GM23338 (cell line): Measurements from ENCODE around the gene JAKMIP1. TPM values are rescaled to one million over a fixed set of nuclear protein-coding genes. Genes with fewer than 3 reads are reported as not detected.

Experiments used
- ATAC-seq: fragments of 200-7000 bp; cut with Tn5 transposase; 3 replicates; pipeline ENCODE4 v1.9.1; 2020
- DNase-seq: peaks from one replicate; pipeline ENCODE4 v3.0.0-alpha.2; 2015; ENCODE audit warnings: low spot score
- H2AFZ ChIP-seq: fragments of 200-600 bp; sonication (generic); 2 replicates; pipeline ENCODE4 v1.8.0; 2016; ENCODE audit warnings: antibody characterized with exemption, mild to moderate bottlenecking, moderate library complexity
- H3F3A ChIP-seq: fragments of 200-600 bp; sonication (generic); replicated peaks from 2 replicates; pipeline ENCODE4 v1.8.0; 2017; ENCODE audit warnings: antibody characterized with exemption, mixed run types, low read depth
- H3K27ac ChIP-seq: fragments of 200-600 bp; sonication (generic); 2 replicates; pipeline ENCODE4 v1.6.1; 2016; ENCODE audit warnings: low read depth
- H3K27me3 ChIP-seq: fragments of 200-600 bp; sonication (generic); 2 replicates; pipeline ENCODE4 v1.8.0; 2016; ENCODE audit warnings: mild to moderate bottlenecking, mixed run types, moderate library complexity; ENCODE audit not compliant: insufficient read depth
- H3K36me3 ChIP-seq: fragments of 200-600 bp; sonication (generic); 2 replicates; pipeline ENCODE4 v1.8.0; 2016; ENCODE audit warnings: mild to moderate bottlenecking; ENCODE audit not compliant: insufficient read depth
- H3K4me1 ChIP-seq: fragments of 200-600 bp; sonication (generic); 2 replicates; pipeline ENCODE4 v1.8.0; 2016; ENCODE audit warnings: mild to moderate bottlenecking, moderate library complexity; ENCODE audit not compliant: insufficient read depth
- H3K4me2 ChIP-seq: fragments of 200-600 bp; sonication (generic); 2 replicates; pipeline ENCODE4 v1.7.1; 2017; ENCODE audit warnings: mixed run types
- H3K4me3 ChIP-seq: fragments of 200-600 bp; sonication (generic); 2 replicates; pipeline ENCODE4 v1.6.1; 2016; ENCODE audit warnings: mixed run types
- H3K79me2 ChIP-seq: fragments of 200-600 bp; sonication (generic); replicated peaks from 2 replicates; pipeline ENCODE4 v1.8.0; 2017; ENCODE audit warnings: mild to moderate bottlenecking; ENCODE audit not compliant: insufficient read depth
- H3K9me2 ChIP-seq: fragments of 200-600 bp; sonication (generic); 2 replicates; pipeline ENCODE4 v1.8.0; 2017; ENCODE audit not compliant: insufficient read depth
- H4K20me1 ChIP-seq: fragments of 200-600 bp; sonication (generic); replicated peaks from 2 replicates; pipeline ENCODE4 v1.8.0; 2017; ENCODE audit warnings: mild to moderate bottlenecking; ENCODE audit not compliant: insufficient read depth
- H3K27ac Mint-ChIP-seq: 2 replicates; pipeline ENCODE4 v1.8.0; 2020; ENCODE audit warnings: inconsistent platforms, mild to moderate bottlenecking, moderate library complexity, mixed read lengths
- H3K27me3 Mint-ChIP-seq: 3 replicates; pipeline ENCODE4 v1.8.0; 2022; ENCODE audit warnings: low read depth, mild to moderate bottlenecking, moderate library complexity, mixed read lengths, inconsistent platforms; ENCODE audit not compliant: insufficient read depth, poor library complexity
- H3K36me3 Mint-ChIP-seq: 3 replicates; pipeline ENCODE4 v1.8.0; 2021; ENCODE audit warnings: low read depth, mild to moderate bottlenecking, inconsistent platforms, moderate library complexity, mixed read lengths
- H3K4me1 Mint-ChIP-seq: 3 replicates; pipeline ENCODE4 v1.8.0; 2020; ENCODE audit warnings: mild to moderate bottlenecking, inconsistent platforms, mixed read lengths
- H3K4me3 Mint-ChIP-seq: 3 replicates; pipeline ENCODE4 v1.8.0; 2021; ENCODE audit warnings: moderate library complexity, mild to moderate bottlenecking, inconsistent platforms, mixed read lengths
- H3K9me3 Mint-ChIP-seq: 3 replicates; pipeline ENCODE4 v1.8.0; 2020; ENCODE audit warnings: moderate library complexity, mild to moderate bottlenecking, inconsistent platforms, mixed read lengths
- ZNF331 ChIP-seq: fragments of 250-450 bp; sonication (Bioruptor Pico); IDR thresholded peaks from 2 replicates; pipeline ENCODE4 v1.5.0; 2020; ENCODE audit warnings: low read depth, mild to moderate bottlenecking, moderate library complexity
- polyA plus RNA-seq: library from polyadenylated mRNA; unstranded; fragments of >200 nt; fragmentation: Nextera tagmentation; extraction: Ambion mirVana; gene quantifications from 2 replicates; pipeline ENCODE4 v1.2.1, GENCODE V29; 2016
- total RNA-seq: library from RNA; depleted of rRNA; stranded (reverse); fragments of >200 nt; shearing (Covaris generic); gene quantifications from 2 replicates; pipeline ENCODE4 v1.2.3, GENCODE V29; 2014
- TF ChIP-seq, protein P1 (sequence below): fragments of 250-450 bp; sonication (Bioruptor Pico); IDR thresholded peaks from 2 replicates; pipeline ENCODE4 v1.5.0; 2020; ENCODE audit warnings: mild to moderate bottlenecking, moderate library complexity

The JAKMIP1 gene
- total and polyA plus RNA-seq, 2 experiments from 2014 or later, result 4.6 to 5.1 TPM

DNA sequence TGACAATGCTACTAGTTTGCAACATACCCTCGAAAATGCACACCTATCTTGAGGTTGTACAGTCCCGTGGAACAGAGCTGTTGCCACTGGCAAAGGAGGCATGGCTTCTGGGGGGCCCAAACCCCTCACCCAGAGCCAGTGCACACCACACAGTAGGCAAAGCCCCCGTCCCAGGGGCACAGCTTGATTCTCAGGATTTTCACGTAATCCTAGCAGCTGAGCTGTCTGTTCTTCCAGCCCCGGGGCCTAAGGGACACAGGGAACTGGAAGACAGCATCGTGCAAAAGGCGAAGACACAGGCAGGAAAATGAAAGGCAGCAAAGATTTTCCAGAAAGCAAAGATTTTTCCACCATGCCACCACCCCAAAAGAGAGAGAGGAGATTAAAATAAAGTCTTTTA lies 77.2 kb downstream of the JAKMIP1 start:
- no peaks in the 10 kb centered on the region for H3K9me2 ChIP-seq
- no peaks in the 10 kb centered on the region for H3K36me3 Mint-ChIP-seq

More for the DNA sequence above, 77.2 kb downstream of the JAKMIP1 start:
- H3K4me3 ChIP-seq, result no peak overlapping the region
- TF ChIP-seq ZNF331, result no peak
- TF ChIP-seq, protein P1, sequence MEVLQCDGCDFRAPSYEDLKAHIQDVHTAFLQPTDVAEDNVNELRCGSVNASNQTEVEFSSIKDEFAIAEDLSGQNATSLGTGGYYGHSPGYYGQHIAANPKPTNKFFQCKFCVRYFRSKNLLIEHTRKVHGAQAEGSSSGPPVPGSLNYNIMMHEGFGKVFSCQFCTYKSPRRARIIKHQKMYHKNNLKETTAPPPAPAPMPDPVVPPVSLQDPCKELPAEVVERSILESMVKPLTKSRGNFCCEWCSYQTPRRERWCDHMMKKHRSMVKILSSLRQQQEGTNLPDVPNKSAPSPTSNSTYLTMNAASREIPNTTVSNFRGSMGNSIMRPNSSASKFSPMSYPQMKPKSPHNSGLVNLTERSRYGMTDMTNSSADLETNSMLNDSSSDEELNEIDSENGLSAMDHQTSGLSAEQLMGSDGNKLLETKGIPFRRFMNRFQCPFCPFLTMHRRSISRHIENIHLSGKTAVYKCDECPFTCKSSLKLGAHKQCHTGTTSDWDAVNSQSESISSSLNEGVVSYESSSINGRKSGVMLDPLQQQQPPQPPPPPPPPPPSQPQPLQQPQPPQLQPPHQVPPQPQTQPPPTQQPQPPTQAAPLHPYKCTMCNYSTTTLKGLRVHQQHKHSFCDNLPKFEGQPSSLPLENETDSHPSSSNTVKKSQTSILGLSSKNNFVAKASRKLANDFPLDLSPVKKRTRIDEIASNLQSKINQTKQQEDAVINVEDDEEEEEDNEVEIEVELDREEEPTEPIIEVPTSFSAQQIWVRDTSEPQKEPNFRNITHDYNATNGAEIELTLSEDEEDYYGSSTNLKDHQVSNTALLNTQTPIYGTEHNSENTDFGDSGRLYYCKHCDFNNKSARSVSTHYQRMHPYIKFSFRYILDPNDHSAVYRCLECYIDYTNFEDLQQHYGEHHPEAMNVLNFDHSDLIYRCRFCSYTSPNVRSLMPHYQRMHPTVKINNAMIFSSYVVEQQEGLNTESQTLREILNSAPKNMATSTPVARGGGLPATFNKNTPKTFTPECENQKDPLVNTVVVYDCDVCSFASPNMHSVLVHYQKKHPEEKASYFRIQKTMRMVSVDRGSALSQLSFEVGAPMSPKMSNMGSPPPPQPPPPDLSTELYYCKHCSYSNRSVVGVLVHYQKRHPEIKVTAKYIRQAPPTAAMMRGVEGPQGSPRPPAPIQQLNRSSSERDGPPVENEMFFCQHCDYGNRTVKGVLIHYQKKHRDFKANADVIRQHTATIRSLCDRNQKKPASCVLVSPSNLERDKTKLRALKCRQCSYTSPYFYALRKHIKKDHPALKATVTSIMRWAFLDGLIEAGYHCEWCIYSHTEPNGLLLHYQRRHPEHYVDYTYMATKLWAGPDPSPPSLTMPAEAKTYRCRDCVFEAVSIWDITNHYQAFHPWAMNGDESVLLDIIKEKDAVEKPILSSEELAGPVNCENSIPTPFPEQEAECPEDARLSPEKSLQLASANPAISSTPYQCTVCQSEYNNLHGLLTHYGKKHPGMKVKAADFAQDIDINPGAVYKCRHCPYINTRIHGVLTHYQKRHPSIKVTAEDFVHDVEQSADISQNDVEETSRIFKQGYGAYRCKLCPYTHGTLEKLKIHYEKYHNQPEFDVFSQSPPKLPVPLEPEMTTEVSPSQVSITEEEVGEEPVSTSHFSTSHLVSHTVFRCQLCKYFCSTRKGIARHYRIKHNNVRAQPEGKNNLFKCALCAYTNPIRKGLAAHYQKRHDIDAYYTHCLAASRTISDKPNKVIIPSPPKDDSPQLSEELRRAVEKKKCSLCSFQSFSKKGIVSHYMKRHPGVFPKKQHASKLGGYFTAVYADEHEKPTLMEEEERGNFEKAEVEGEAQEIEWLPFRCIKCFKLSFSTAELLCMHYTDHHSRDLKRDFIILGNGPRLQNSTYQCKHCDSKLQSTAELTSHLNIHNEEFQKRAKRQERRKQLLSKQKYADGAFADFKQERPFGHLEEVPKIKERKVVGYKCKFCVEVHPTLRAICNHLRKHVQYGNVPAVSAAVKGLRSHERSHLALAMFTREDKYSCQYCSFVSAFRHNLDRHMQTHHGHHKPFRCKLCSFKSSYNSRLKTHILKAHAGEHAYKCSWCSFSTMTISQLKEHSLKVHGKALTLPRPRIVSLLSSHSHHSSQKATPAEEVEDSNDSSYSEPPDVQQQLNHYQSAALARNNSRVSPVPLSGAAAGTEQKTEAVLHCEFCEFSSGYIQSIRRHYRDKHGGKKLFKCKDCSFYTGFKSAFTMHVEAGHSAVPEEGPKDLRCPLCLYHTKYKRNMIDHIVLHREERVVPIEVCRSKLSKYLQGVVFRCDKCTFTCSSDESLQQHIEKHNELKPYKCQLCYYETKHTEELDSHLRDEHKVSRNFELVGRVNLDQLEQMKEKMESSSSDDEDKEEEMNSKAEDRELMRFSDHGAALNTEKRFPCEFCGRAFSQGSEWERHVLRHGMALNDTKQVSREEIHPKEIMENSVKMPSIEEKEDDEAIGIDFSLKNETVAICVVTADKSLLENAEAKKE (CRISPR knock-in tag), result no peak
- peaks cover 17% of the 10 kb centered on the region for H3K4me1 Mint-ChIP-seq
- no peaks in the 10 kb centered on the region for H4K20me1 ChIP-seq
- no peak overlapping the region for H3K4me2 ChIP-seq
- no peaks in the 10 kb centered on the region for H3F3A ChIP-seq
- peaks cover 3% of the 10 kb centered on the region for H3K27me3 Mint-ChIP-seq
- H3K9me3 Mint-ChIP-seq, result no peaks in the 10 kb centered on the region
- H3K4me3 Mint-ChIP-seq, result no peak overlapping the region
- no peaks in the 10 kb centered on the region for H3K36me3 ChIP-seq
- H3K79me2 ChIP-seq, result no peaks in the 10 kb centered on the region
- H3K27me3 ChIP-seq, result no peaks in the 10 kb centered on the region; the same call in 1 of the 2 replicates
- H2AFZ ChIP-seq, result no peak overlapping the region
- H3K27ac Mint-ChIP-seq, result no peak overlapping the region
- ATAC-seq (no peak), DNase-seq (no peak)
- H3K27ac ChIP-seq, result no peak overlapping the region
- H3K4me1 ChIP-seq, result peaks cover 8% of the 10 kb centered on the region
